Gastrocnemius medialis (tissue), 4 donors: Measurements from ENCODE around the gene SCMH1. TPM values are rescaled to one million over a fixed set of nuclear protein-coding genes. Genes with fewer than 3 reads are reported as not detected.

ENCODE experiments used
- ATAC-seq, 2 donors: fragments of 150-250 bp; one replicate each; pipeline ENCODE4 v1.9.1; 2016
- DNase-seq, 2 donors: peaks; one replicate each; pipeline ENCODE4 v3.0.0-alpha.2; 2019
- H3K27ac ChIP-seq, 4 donors: fragments of 200-600 bp; sonication (generic); 1 replicate in 1 of 4; 2 replicates in 3 of 4; pipeline ENCODE4 v1.5.1; 2016 to 2018; ENCODE audit warnings: mild to moderate bottlenecking in 2 of 4, moderate library complexity in 1 of 4
- H3K27me3 ChIP-seq, 3 donors: fragments of 200-600 bp; sonication (generic) in 2 of 3; 1 replicate in 1 of 3; 2 replicates in 2 of 3; pipeline versions ENCODE4 v1.5.1 to v1.6.0; 2016 to 2019; ENCODE audit warnings: mild to moderate bottlenecking in 1 of 3, moderate library complexity in 1 of 3
- H3K36me3 ChIP-seq, 2 donors: fragments of 200-600 bp; sonication (generic) in 1 of 2; one replicate each; pipeline ENCODE4 v1.5.1; 2017 to 2018
- H3K4me1 ChIP-seq, 2 donors: fragments of 200-600 bp; sonication (generic) in 1 of 2; one replicate each; pipeline ENCODE4 v1.5.1; 2016 to 2017; ENCODE audit warnings: mild to moderate bottlenecking in 2 of 2
- H3K4me3 ChIP-seq, 4 donors: fragments of 200-600 bp; sonication (generic) in 3 of 4; 1 replicate in 1 of 4; 2 replicates in 3 of 4; pipeline ENCODE4 v1.5.1; 2016 to 2019; ENCODE audit warnings: mild to moderate bottlenecking in 2 of 4
- H3K9me3 ChIP-seq, 3 donors: fragments of 200-600 bp; sonication (generic) in 2 of 3; 1 replicate in 1 of 3; 2 replicates in 2 of 3; pipeline ENCODE4 v1.5.1; 2016 to 2019
- POLR2A ChIP-seq, 2 donors: fragments of 450-650 bp; IDR thresholded peaks; one replicate each; pipeline ENCODE4 v1.6.1; 2017; ENCODE audit warnings: antibody characterized with exemption in 2 of 2, mild to moderate bottlenecking in 2 of 2, moderate library complexity in 2 of 2
- in situ Hi-C, 4 donors: fragments of 200-750 bp; cut with MboI; loops; one replicate each; pipeline versions ENCODE4 v1.15.0 to v1.8.0; 2017; ENCODE audit warnings: low sequenced_read_pairs in 4 of 4
- intact Hi-C: fragments of 100-400 bp; cut with DNase I; formaldehyde crosslinking; loops from one replicate; pipeline ENCODE4 v1.15.1; 2023; ENCODE audit warnings: low total_unique reads
- total RNA-seq, 4 donors: library from RNA; depleted of rRNA; stranded (reverse); fragments of >200 nt; gene quantifications; one replicate each; pipeline versions ENCODE4 v1.1.0 to v1.2.3, GENCODE V29; 2016
- TF ChIP-seq, protein P1 (sequence below), 5 experiments: fragments of 450-650 bp in 3 of 5; fragments of 200-600 bp in 2 of 5; sonication (generic) in 2 of 5; IDR thresholded peaks in 4 of 5; conservative IDR thresholded peaks in 1 of 5; 1 replicate in 4 of 5; 2 replicates in 1 of 5; pipeline ENCODE4 v1.5.1; 2016 to 2019; ENCODE audit warnings: antibody characterized with exemption in 5 of 5, mild to moderate bottlenecking in 3 of 5, moderate library complexity in 3 of 5

The SCMH1 gene
- total RNA-seq, 4 donors from 2014 or later = 17.1 to 29.4 (median 25.5) TPM

DNA sequence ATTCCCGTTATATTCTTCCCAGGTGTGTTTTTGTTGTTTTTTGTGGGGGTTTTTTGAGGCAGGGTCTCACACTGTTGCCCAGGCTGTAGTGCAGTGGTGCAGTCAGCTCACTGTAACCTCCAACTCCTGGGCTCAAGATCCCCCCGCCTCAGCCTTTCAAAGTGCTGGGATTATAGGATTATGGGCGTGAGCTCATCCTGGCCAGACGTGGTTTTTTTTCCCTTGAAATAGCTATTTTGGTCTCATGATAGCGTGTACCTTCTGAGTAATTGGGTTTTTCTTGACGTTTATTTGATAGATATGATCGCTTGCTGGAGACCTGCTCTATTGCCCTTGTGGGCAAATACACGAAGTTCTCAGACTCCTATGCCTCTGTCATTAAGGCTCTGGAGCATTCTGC lies 245.0 kb downstream of the SCMH1 start:
- no peak for TF ChIP-seq POLR2A (IDR thresholded peaks at IDR 0.05)
- TF ChIP-seq, protein P1, sequence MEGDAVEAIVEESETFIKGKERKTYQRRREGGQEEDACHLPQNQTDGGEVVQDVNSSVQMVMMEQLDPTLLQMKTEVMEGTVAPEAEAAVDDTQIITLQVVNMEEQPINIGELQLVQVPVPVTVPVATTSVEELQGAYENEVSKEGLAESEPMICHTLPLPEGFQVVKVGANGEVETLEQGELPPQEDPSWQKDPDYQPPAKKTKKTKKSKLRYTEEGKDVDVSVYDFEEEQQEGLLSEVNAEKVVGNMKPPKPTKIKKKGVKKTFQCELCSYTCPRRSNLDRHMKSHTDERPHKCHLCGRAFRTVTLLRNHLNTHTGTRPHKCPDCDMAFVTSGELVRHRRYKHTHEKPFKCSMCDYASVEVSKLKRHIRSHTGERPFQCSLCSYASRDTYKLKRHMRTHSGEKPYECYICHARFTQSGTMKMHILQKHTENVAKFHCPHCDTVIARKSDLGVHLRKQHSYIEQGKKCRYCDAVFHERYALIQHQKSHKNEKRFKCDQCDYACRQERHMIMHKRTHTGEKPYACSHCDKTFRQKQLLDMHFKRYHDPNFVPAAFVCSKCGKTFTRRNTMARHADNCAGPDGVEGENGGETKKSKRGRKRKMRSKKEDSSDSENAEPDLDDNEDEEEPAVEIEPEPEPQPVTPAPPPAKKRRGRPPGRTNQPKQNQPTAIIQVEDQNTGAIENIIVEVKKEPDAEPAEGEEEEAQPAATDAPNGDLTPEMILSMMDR (IDR thresholded peaks at IDR 0.05 in 4 of 5, conservative IDR thresholded peaks at IDR 0.05 in 1 of 5) = no peak
- DNase-seq (no peak), ATAC-seq (no peak)
- Histone ChIP-seq H3K9me3 (no peaks in the 10 kb centered on the region), H3K36me3 (peaks cover 0 to 61% of the 10 kb centered on the region in 2 donors), H3K27ac (no peak overlapping the region), H3K4me1 (no peaks in the 10 kb centered on the region), H3K27me3 (no peaks in the 10 kb centered on the region), H3K4me3 (no peak overlapping the region)
- in situ Hi-C loops = no loop called here
- intact Hi-C loops = no loop called here

DNA sequence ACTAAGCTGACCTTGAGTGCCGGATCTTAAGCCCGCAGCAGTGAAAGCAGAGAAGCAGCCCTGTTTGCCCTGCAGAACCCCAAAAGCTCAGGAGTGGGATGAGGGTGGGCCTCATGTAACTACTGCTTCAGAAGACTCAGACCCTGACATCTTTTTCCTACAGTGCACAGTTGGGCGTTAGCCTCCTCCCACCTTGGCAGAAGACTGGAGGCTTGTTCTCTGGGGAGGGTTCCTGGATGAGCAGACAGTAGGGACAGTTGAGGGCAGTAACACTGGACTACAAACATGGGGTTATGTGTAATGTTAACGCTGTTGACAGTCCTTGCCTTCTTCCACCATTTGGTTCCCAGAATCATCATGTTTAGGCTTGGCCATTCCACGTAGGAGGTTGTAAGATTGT lies 253.0 kb downstream of the SCMH1 start:
- ATAC-seq (no peak), DNase-seq (no peak)
- Histone ChIP-seq H3K36me3 (peaks cover 0 to 77% of the 10 kb centered on the region in 2 donors), H3K4me1 (no peaks in the 10 kb centered on the region), H3K4me3 (no peak overlapping the region), H3K27me3 (no peaks in the 10 kb centered on the region), H3K9me3 (no peaks in the 10 kb centered on the region), H3K27ac (no peak overlapping the region)
- TF ChIP-seq, protein P1 (IDR thresholded peaks at IDR 0.05 in 4 of 5, conservative IDR thresholded peaks at IDR 0.05 in 1 of 5) = no peak
- TF ChIP-seq POLR2A (IDR thresholded peaks at IDR 0.05) = no peak
- intact Hi-C loops = no loop called here
- in situ Hi-C loops = no loop called here

DNA sequence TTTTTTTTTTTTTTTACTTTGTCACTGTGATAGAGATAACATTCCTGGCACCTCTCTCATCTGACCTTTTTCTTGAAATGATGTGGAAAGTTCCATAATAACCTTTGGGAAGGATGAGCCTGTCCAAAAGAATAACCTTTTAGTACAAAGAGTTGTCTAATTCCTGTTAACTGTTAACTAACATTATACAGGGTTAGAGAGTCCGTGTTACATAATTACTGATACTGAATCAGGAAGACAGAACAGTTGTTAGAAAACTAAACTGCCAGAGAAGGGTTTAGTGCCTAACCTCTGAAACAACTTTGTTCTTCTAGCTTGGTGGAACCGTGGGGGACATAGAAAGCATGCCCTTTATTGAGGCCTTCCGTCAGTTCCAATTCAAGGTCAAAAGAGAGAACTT lies 253.8 kb downstream of the SCMH1 start:
- ATAC-seq (no peak), DNase-seq (no peak)
- H3K9me3 ChIP-seq = no peaks in the 10 kb centered on the region
- no peaks in the 10 kb centered on the region for H3K4me1 ChIP-seq
- intact Hi-C loops = no loop called here
- H3K36me3 ChIP-seq = peaks cover 0 to 79% of the 10 kb centered on the region in 2 donors
- in situ Hi-C loops = no loop called here
- H3K27me3 ChIP-seq = no peaks in the 10 kb centered on the region
- TF ChIP-seq POLR2A (IDR thresholded peaks at IDR 0.05) = no peak
- TF ChIP-seq, protein P1 (IDR thresholded peaks at IDR 0.05 in 4 of 5, conservative IDR thresholded peaks at IDR 0.05 in 1 of 5) = no peak
- no peak overlapping the region for H3K27ac ChIP-seq
- H3K4me3 ChIP-seq = no peak overlapping the region

DNA sequence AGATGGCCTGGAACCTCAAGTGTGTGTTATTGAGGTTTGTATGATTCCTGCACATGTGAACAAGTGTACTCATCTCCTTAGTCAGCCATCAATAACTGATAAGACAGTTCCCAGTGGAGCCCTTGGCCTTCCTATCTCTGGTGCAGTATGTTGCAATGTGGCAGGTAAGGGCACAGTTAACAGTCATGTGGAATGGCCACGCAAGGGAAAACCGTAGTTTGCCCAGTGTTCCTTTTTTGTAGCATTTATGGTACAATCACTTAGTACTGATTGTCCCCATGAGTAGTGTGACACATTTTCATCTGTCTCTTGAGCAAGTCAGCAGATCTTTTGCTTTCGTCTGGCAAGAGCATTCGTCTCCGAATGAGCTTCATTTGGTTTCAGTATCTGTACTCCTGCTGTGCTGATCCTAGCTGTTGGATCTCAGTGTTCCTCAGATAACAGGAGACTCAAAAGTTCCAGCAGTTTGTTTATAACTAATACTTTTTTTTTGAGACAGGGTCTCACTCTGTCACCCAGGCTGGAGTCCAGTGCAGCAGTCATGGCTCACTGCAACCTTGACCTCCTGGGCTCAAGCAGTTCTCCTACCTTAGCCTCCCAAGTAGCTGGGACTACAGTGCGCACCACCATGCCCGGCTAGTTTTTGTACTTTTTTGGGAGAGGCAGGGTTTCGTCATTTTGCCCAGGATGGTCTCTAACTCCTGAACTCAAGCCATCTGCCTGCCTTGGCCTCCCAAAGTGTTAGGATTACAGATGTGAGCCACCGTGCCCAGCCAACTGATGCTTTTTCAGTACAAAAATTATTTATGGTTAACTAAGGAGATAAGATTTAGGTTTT lies 254.4 kb downstream of the SCMH1 start:
- Histone ChIP-seq H3K4me3 (no peak overlapping the region), H3K9me3 (no peaks in the 10 kb centered on the region), H3K27ac (no peak overlapping the region), H3K4me1 (no peaks in the 10 kb centered on the region), H3K27me3 (no peaks in the 10 kb centered on the region), H3K36me3 (peaks cover 0 to 78% of the 10 kb centered on the region in 2 donors)
- DNase-seq = no peak
- intact Hi-C loops = no loop called here
- TF ChIP-seq, protein P1 (IDR thresholded peaks at IDR 0.05 in 4 of 5, conservative IDR thresholded peaks at IDR 0.05 in 1 of 5) = no peak
- TF ChIP-seq POLR2A (IDR thresholded peaks at IDR 0.05) = no peak
- no peak for ATAC-seq
- in situ Hi-C loops = no loop called here
